HCT116 (cell line): ENCODE measurements around the gene DCDC2C. TPM values are rescaled to one million over a fixed set of nuclear protein-coding genes. Genes with fewer than 3 reads are reported as not detected.

Source experiments
- ATAC-seq: fragments of 200-7000 bp; cut with Tn5 transposase; 2 replicates; pipeline ENCODE4 v1.9.1; 2020; ENCODE audit warnings: mild to moderate bottlenecking, moderate library complexity
- BruUV-seq: library from RNA; stranded (reverse); fragments of 400-500 nt; replicated peaks from 2 replicates; lab custom pipeline; 2021; lab: Mats Ljungman, UMichigan
- CTCF ChIA-PET: fragments of 300-600 bp; sonication (Branson Sonifier 250); formaldehyde crosslinking; loops from one replicate; lab custom pipeline; 2021; ENCODE audit warnings: antibody characterized with exemption; lab: Charles Lee
- POLR2A ChIA-PET: fragments of 300-600, 350-600 bp; sonication (Branson Sonifier 250); formaldehyde crosslinking; loops from one replicate; lab custom pipeline; 2021; ENCODE audit warnings: antibody characterized with exemption; lab: Charles Lee
- RAD21 ChIA-PET, 2 experiments: fragments of 300-600 bp; sonication (Branson Sonifier 250); formaldehyde crosslinking; loops; one replicate each; lab custom pipeline; 2023; ENCODE audit warnings: low total read pairs in 2 of 2; ENCODE audit not compliant: uncharacterized antibody in 2 of 2, unreplicated experiment in 2 of 2, low non-redundant PET in 1 of 2; lab: Charles Lee
- DNase-seq: peaks from one replicate; pipeline ENCODE4 v3.0.0-alpha.2; 2010; ENCODE audit warnings: low read depth, low spot score
- H2AFZ ChIP-seq: fragments of 200-600 bp; shearing (Covaris generic), sonication (generic); 2 replicates; pipeline ENCODE4 v1.6.1; 2017; ENCODE audit warnings: low read depth, mixed run types, mixed read lengths, antibody characterized with exemption, low read length; ENCODE audit not compliant: poor library complexity, severe bottlenecking
- H3K27ac ChIP-seq: 2 replicates; pipeline ENCODE4 v1.5.1; 2012; ENCODE audit warnings: low read depth, low read length
- H3K27me3 ChIP-seq: fragments of 200-600 bp; sonication (generic); 2 replicates; pipeline ENCODE4 v1.6.1; 2016; ENCODE audit warnings: mixed run types, low read length, mixed read lengths; ENCODE audit not compliant: insufficient read depth
- H3K36me3 ChIP-seq, 2 experiments: fragments of 200-500 bp in 1 of 2; fragments of 200-600 bp in 1 of 2; sonication (Bioruptor generic) in 1 of 2; sonication (generic) in 1 of 2; 2 replicates each; pipeline versions ENCODE4 v1.5.1 to v1.6.1; 2014 to 2016; ENCODE audit warnings: low read length in 2 of 2, inconsistent platforms in 1 of 2, mixed read lengths in 1 of 2, mixed run types in 1 of 2; ENCODE audit not compliant: insufficient read depth in 2 of 2, control insufficient read depth in 1 of 2
- H3K4me1 ChIP-seq, 2 experiments: fragments of 200-600 bp in 1 of 2; sonication (generic) in 1 of 2; 2 replicates each; pipeline versions ENCODE4 v1.5.1 to v1.6.1; 2012 to 2017; ENCODE audit warnings: low read length in 2 of 2, inconsistent platforms in 1 of 2, mild to moderate bottlenecking in 1 of 2, mixed read lengths in 1 of 2, mixed run types in 1 of 2, moderate library complexity in 1 of 2; ENCODE audit not compliant: insufficient read depth in 2 of 2, control insufficient read depth in 1 of 2
- H3K4me2 ChIP-seq: fragments of 200-600 bp; sonication (generic); 2 replicates; pipeline ENCODE4 v1.6.1; 2017; ENCODE audit warnings: mixed run types, low read length, mixed read lengths
- H3K4me3 ChIP-seq, 2 experiments: fragments of 200-600 bp in 1 of 2; sonication (generic) in 1 of 2; replicated peaks in 1 of 2; 2 replicates each; pipeline ENCODE4 v1.5.1; 2011 to 2016; ENCODE audit warnings: low read length in 2 of 2, control low read depth in 1 of 2, low read depth in 1 of 2, mild to moderate bottlenecking in 1 of 2, mixed read lengths in 1 of 2, mixed run types in 1 of 2
- H3K79me2 ChIP-seq: fragments of 200-600 bp; sonication (generic); 2 replicates; pipeline ENCODE4 v1.6.1; 2017; ENCODE audit warnings: mild to moderate bottlenecking, mixed run types, low read length, moderate library complexity, mixed read lengths; ENCODE audit not compliant: insufficient read depth
- H3K9ac ChIP-seq: fragments of 200-600 bp; sonication (generic); 2 replicates; pipeline ENCODE4 v1.6.1; 2016; ENCODE audit warnings: low read length, mixed read lengths
- H3K9me2 ChIP-seq: fragments of 200-600 bp; sonication (generic), shearing (Covaris generic); 2 replicates; pipeline ENCODE4 v1.6.1; 2017; ENCODE audit warnings: mixed run types, mild to moderate bottlenecking, moderate library complexity; ENCODE audit not compliant: insufficient read depth
- H3K9me3 ChIP-seq, 2 experiments: fragments of 200-500 bp in 1 of 2; fragments of 200-600 bp in 1 of 2; sonication (Bioruptor generic) in 1 of 2; sonication (generic) in 1 of 2; 2 replicates each; pipeline ENCODE4 v1.6.1; 2014 to 2017; ENCODE audit warnings: low read length in 2 of 2, mixed read lengths in 2 of 2, inconsistent platforms in 1 of 2, low read depth in 1 of 2, mild to moderate bottlenecking in 1 of 2, mixed run types in 1 of 2, moderate library complexity in 1 of 2; ENCODE audit not compliant: control insufficient read depth in 1 of 2, insufficient read depth in 1 of 2
- H4K20me1 ChIP-seq: fragments of 200-600 bp; sonication (generic), shearing (Covaris generic); 2 replicates; pipeline ENCODE4 v1.6.1; 2017; ENCODE audit warnings: mixed run types, mild to moderate bottlenecking, moderate library complexity; ENCODE audit not compliant: insufficient read depth
- ELF1 ChIP-seq: IDR thresholded peaks from 2 replicates; pipeline ENCODE4 v1.6.1; 2012; ENCODE audit warnings: low read depth, borderline replicate concordance
- EZH2 ChIP-seq: fragments of 200-600 bp; sonication (generic); IDR thresholded peaks from 2 replicates; pipeline ENCODE4 v1.6.1; 2017; ENCODE audit warnings: antibody characterized with exemption, mixed run types
- EZH2phosphoT487 ChIP-seq: fragments of 200-600 bp; IDR thresholded peaks from 2 replicates; pipeline ENCODE4 v1.6.1; 2018; ENCODE audit warnings: antibody characterized with exemption, borderline replicate concordance
- JUND ChIP-seq: IDR thresholded peaks from 2 replicates; pipeline ENCODE4 v1.6.1; 2012
- RAD21 ChIP-seq: IDR thresholded peaks from 2 replicates; pipeline ENCODE4 v1.6.1; 2012; ENCODE audit warnings: low read depth, mild to moderate bottlenecking
- SIN3A ChIP-seq: IDR thresholded peaks from 2 replicates; pipeline ENCODE4 v1.6.1; 2012; ENCODE audit warnings: low read depth
- SRF ChIP-seq: IDR thresholded peaks from 2 replicates; pipeline ENCODE4 v1.6.1; 2012; ENCODE audit warnings: low read depth
- TCF7L2 ChIP-seq: IDR thresholded peaks from 2 replicates; pipeline ENCODE4 v1.7.0; 2011; ENCODE audit warnings: borderline replicate concordance, inconsistent platforms; ENCODE audit not compliant: insufficient read depth, insufficient read length; ENCODE audit errors: extremely low read depth
- YY1 ChIP-seq: IDR thresholded peaks from 2 replicates; pipeline ENCODE4 v1.6.1; 2011; ENCODE audit warnings: low read length, low read depth, moderate library complexity, mild to moderate bottlenecking; ENCODE audit not compliant: insufficient replicate concordance; ENCODE audit errors: extremely low read depth
- ZBTB33 ChIP-seq: IDR thresholded peaks from 2 replicates; pipeline ENCODE4 v1.6.1; 2011; ENCODE audit warnings: mild to moderate bottlenecking, low read length, moderate library complexity; ENCODE audit not compliant: insufficient replicate concordance; ENCODE audit errors: extremely low read depth
- intact Hi-C: fragments of 100-400 bp; cut with micrococcal nuclease; formaldehyde crosslinking; loops from 2 replicates; pipeline ENCODE4 v1.10.0; 2022
- total RNA-seq: library from RNA; stranded (reverse); gene quantifications from one replicate; pipeline ENCODE4 v1.2.1, GENCODE V29; 2021; ENCODE audit not compliant: unreplicated experiment

The DCDC2C gene
- total RNA-seq, 1 experiment from 2014 or later: not detected

DNA sequence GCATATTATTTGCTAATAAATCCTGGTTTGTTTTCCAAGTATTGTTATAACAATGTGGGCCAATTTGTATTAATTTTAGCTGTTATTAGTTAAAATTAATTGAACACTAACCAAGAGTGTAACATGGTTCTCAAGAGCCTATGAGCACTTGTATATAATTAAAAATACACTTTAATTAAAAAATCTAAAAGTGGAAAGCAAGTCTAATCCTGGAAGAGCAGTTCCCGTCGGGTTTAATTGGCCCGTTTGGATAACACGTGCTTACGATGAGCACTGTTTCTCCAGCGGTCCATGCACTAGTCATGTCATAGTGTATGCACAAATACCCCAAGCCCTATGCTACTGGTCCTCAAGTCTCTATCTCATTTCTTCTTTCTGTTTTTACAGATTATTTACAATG is 49.0 kb downstream of the DCDC2C start (continued):
- TF ChIP-seq YY1 (no peak), EZH2 (no peak), RAD21 (no peak), JUND (no peak)
- TF ChIP-seq, all 23 proteins: peak for 0

- no peak for DNase-seq
- Histone ChIP-seq H2AFZ (no peak overlapping the region), H3K9me3 (no peaks in the 10 kb centered on the region), H3K4me1 (no peaks in the 10 kb centered on the region), H3K79me2 (no peaks in the 10 kb centered on the region), H3K9ac (no peak overlapping the region), H3K4me3 (no peak overlapping the region), H3K36me3 (no peaks in the 10 kb centered on the region), H3K4me2 (no peak overlapping the region), H4K20me1 (no peaks in the 10 kb centered on the region), H3K9me2 (no peaks in the 10 kb centered on the region), H3K27ac (no peak overlapping the region), H3K27me3 (peaks cover 50% of the 10 kb centered on the region)
- no peak for ATAC-seq
- RAD21 ChIA-PET: no interaction called here
- CTCF ChIA-PET: interaction anchor here (0.7 to 1.0 kb wide), 2 partner anchors 13 to 26 kb away, joined by 3 to 6 read pairs; no protein-coding TSS in a partner anchor
- intact Hi-C loops: no loop called here
- no TSS peak for BruUV-seq
- POLR2A ChIA-PET: no interaction called here
- TF ChIP-seq SIN3A (no peak), SRF (no peak), TCF7L2 (no peak), ZBTB33 (no peak), ELF1 (no peak), EZH2phosphoT487 (no peak)
- TF ChIP-seq, all 23 proteins: peak for 0
These were observed 50.2 kb downstream of the DCDC2C start for GRCh38 chr2:3753561-3753960.
